Thyroid gland (tissue), 4 donors: ENCODE results near the gene CAMKK1. TPM values are rescaled to one million over a fixed set of nuclear protein-coding genes. Genes with fewer than 3 reads are reported as not detected.

Experiments
- DNase-seq, 2 donors: peaks; one replicate each; pipeline ENCODE4 v3.0.0-alpha.2; 2019
- H3K27ac ChIP-seq, 3 donors: fragments of 200-600 bp; sonication (generic); 1 replicate in 2 of 3; 2 replicates in 1 of 3; pipeline ENCODE4 v1.5.1; 2016 to 2019; ENCODE audit warnings: mild to moderate bottlenecking in 1 of 3, moderate library complexity in 1 of 3
- H3K27me3 ChIP-seq: fragments of 200-600 bp; sonication (generic); one replicate; pipeline ENCODE4 v1.5.1; 2019
- H3K36me3 ChIP-seq, 2 donors: fragments of 200-600 bp; sonication (generic); one replicate each; pipeline ENCODE4 v1.5.1; 2016 to 2019
- H3K4me1 ChIP-seq, 2 donors: fragments of 200-600 bp; sonication (generic); one replicate each; pipeline ENCODE4 v1.5.1; 2017 to 2019
- H3K4me3 ChIP-seq, 3 donors: fragments of 200-600 bp; sonication (generic); replicated peaks in 1 of 3; 1 replicate in 2 of 3; 2 replicates in 1 of 3; pipeline ENCODE4 v1.5.1; 2016; ENCODE audit warnings: mild to moderate bottlenecking in 1 of 3
- H3K9me3 ChIP-seq: fragments of 200-600 bp; sonication (generic); one replicate; pipeline ENCODE4 v1.5.1; 2017
- CTCF ChIP-seq, 6 experiments: fragments of 200-600 bp in 3 of 6; fragments of 450-650 bp in 3 of 6; sonication (generic) in 3 of 6; IDR thresholded peaks; one replicate each; pipeline ENCODE4 v1.5.1; 2016 to 2019; ENCODE audit warnings: antibody characterized with exemption in 6 of 6, mild to moderate bottlenecking in 2 of 6, inconsistent platforms in 1 of 6, moderate library complexity in 1 of 6
- POLR2A ChIP-seq, 2 donors: fragments of 450-650 bp; IDR thresholded peaks; one replicate each; pipeline ENCODE4 v1.6.1; 2017; ENCODE audit warnings: antibody characterized with exemption in 2 of 2, mild to moderate bottlenecking in 2 of 2, moderate library complexity in 1 of 2
- WGBS, 2 donors: methylation state at CpG; one replicate each; pipeline ENCODE4 v1.1.5; 2017; 5-methylcytosine and 5-hydroxymethylcytosine counted together
- intact Hi-C: fragments of 100-400 bp; cut with DNase I; formaldehyde crosslinking; loops from one replicate; pipeline ENCODE4 v1.15.1; 2023
- total RNA-seq, 4 donors: library from RNA; depleted of rRNA; stranded (reverse); fragments of >200 nt; gene quantifications; one replicate each; pipeline ENCODE4 v1.2.3, GENCODE V29; 2016

Gene CAMKK1
- total RNA-seq = 10 to 100 TPM in 1 of 4 donors, 1 to 10 TPM in 3; 5.9 to 10.1 (median 7.9) TPM

DNA sequence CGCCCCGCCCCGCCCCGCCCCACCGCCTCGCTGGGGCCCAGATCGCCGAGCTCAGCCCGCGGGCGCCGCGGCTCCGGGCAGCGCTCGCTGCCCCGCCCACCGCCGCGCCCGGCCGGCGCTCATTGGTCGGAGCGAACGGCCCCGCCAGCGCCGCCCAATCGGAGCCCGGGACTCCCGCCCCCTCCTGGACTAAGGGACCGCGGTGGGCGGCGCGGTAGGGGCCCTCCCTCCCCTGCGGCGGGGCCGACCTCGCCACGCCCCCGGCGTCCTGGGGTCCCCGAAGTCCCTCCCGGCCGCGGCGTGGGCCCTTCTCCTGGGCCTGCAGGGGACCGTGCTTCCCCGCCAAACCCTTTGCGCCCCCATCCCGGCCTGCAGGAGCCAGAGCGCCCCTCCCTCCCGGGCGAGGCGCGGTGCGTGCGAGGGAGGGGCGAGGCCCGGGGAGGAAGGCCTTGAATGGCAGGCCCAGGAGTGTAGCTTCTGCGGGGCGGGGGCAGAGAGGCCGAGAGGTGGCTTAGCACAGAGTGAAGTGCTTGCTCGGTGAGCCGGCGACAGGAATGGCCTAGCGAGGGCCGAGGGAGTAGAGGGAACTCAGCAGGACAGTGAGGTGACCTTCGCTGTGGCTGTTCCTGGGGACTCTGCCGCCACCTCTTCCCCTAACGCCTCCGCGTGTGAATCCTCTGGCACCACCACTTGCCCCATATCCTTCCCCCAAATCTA is at the start of gene CAMKK1:
CAMKK1 (minus strand) TSS at position 51 of the 717 bp plus-strand sequence. CDS start 7,366 bp downstream, outside the sequence.
- 13 to 41% methylated on average over 5 to 13 of the region's 75 CpGs for WGBS, 2 donors
- Histone ChIP-seq H3K27me3 (no peaks in the 10 kb centered on the region), H3K4me3 (peak within 1 kb of the TSS; percentile 35 to 68 (median 46)), H3K4me1 (peaks cover 54 to 71% of the 10 kb centered on the region in 2 donors), H3K27ac (peak within 1 kb of the TSS; percentile 83 to 93 (median 89)), H3K9me3 (no peaks in the 10 kb centered on the region), H3K36me3 (no peaks in the 10 kb centered on the region)
- intact Hi-C loops = no loop called here
- DNase-seq = peak; percentile 92 to 94
- peak in 1 of 2 donors; percentile 66 for TF ChIP-seq POLR2A (IDR thresholded peaks at IDR 0.05)
- no peak for TF ChIP-seq CTCF (IDR thresholded peaks at IDR 0.05)

- no peaks in the 10 kb centered on the region for H3K36me3 ChIP-seq
- H3K4me1 ChIP-seq = peaks cover 0 to 9% of the 10 kb centered on the region in 2 donors
- TF ChIP-seq POLR2A (IDR thresholded peaks at IDR 0.05) = no peak
- no peak for TF ChIP-seq CTCF (IDR thresholded peaks at IDR 0.05)
- intact Hi-C loops = no loop called here
- H3K27ac ChIP-seq = no peak overlapping the region
- no peaks in the 10 kb centered on the region for H3K9me3 ChIP-seq
- DNase-seq = no peak
- no peak overlapping the region for H3K4me3 ChIP-seq
- H3K27me3 ChIP-seq = no peaks in the 10 kb centered on the region
- 89 to 96% methylated on average over 18 to 36 of the region's 48 CpGs for WGBS, 2 donors
Observed at GRCh38 chr17:3940965-3941698, 48.3 kb upstream of the CAMKK1 start.

- Histone ChIP-seq H3K27me3 (no peaks in the 10 kb centered on the region), H3K36me3 (no peaks in the 10 kb centered on the region), H3K4me3 (no peak overlapping the region), H3K4me1 (no peaks in the 10 kb centered on the region), H3K27ac (no peak overlapping the region), H3K9me3 (no peaks in the 10 kb centered on the region)
- DNase-seq = no peak
- TF ChIP-seq POLR2A (IDR thresholded peaks at IDR 0.05) = no peak
- TF ChIP-seq CTCF (IDR thresholded peaks at IDR 0.05) = no peak
- intact Hi-C loops = loop anchor here (5.0 to 10.0 kb wide), 2 partner anchors 65 to 137 kb away; no protein-coding TSS in a partner anchor
- WGBS, 2 donors = 94 to 95% methylated on average over 10 to 17 of the region's 17 CpGs
Observed at GRCh38 chr17:3937359-3937758, 44.5 kb upstream of the CAMKK1 start.

- no peaks in the 10 kb centered on the region for H3K4me1 ChIP-seq
- no peaks in the 10 kb centered on the region for H3K9me3 ChIP-seq
- intact Hi-C loops = loop anchor here (5.0 to 10.0 kb wide), 2 partner anchors 66 to 139 kb away; no protein-coding TSS in a partner anchor
- no peaks in the 10 kb centered on the region for H3K27me3 ChIP-seq
- no peak overlapping the region for H3K27ac ChIP-seq
- no peak overlapping the region for H3K4me3 ChIP-seq
- WGBS, 2 donors = 91 to 97% methylated on average over 8 to 9 of the region's 9 CpGs
- DNase-seq = no peak
- no peaks in the 10 kb centered on the region for H3K36me3 ChIP-seq
- TF ChIP-seq CTCF (IDR thresholded peaks at IDR 0.05) (no peak), POLR2A (IDR thresholded peaks at IDR 0.05) (no peak)
Observed at GRCh38 chr17:3935825-3936355, 43.0 kb upstream of the CAMKK1 start.
